ENCODE measurements around the gene SLC6A3. TPM values are rescaled to one million over a fixed set of nuclear protein-coding genes. Genes with fewer than 3 reads are reported as not detected.

The SLC6A3 gene
- total and polyA plus RNA-seq, 2 of the 13 experiments (the other 11 are each of a cell fraction or from before 2014, with no cell fraction given) = 0.01 TPM; not detected in 1

DNA sequence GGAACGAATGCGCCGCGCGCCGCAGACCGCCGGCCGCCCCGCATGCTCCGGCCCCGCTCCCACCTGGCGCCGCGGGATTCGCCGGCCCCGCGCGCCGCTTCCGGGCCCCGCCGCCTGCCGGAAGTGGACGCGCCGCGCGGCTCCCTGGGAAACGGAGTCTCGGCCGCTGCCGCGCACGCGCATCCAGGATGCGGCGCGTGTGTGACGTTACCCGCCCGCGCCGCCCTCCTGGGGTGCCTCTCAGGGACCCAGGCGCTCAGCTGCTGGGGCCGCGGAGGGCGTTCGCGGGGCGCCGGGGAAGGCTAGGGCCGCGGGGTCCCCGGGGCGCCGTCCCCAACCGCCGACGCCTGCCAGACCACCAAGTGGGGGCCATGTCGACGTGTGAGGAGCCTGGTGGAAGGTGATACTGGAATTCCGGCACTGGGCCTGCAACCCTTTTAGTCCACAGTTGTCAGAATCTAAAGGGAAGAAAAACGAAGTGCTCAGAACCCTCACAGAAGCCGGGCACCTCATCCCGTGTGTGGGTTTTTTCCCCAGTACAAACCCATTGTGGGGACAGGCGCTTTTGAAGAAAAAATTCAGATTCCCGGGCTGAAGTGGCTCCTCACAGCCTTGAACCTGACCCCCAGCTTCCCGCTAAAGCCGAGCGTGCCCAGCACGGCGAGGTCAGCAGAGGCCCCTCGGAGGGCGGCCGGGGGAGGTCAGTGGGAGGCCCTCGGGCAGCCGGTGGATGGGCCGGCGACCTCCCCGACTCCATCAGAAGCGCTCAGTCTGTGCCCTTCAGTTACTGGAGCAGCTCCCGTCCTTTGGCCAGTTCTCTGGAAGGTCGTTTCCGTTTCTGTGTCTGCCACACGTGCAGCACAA lies 100.0 kb downstream of the SLC6A3 start, which contains the start of gene CLPTM1L (continued):
- TF ChIP-seq FOSL2 (CRISPR knock-in tag; IDR thresholded peaks at IDR 0.05) (no peak), ZMAT3 (CRISPR knock-in tag; conservative IDR thresholded peaks at IDR 0.05) (no peak), KAT8 (CRISPR knock-in tag; IDR thresholded peaks at IDR 0.05) (peak; percentile 94), ZNF713 (CRISPR knock-in tag; IDR thresholded peaks at IDR 0.05) (0 out of 2 replicates have a peak, but pooled peaks have one; percentile 65), SRF (IDR thresholded peaks at IDR 0.05; ENCODE audit: low read depth, low read length) (peak; percentile 58; the same call in 1 of the 2 replicates), MAX (IDR thresholded peaks at IDR 0.05) (peak; percentile 65), NR2C2 (CRISPR knock-in tag; IDR thresholded peaks at IDR 0.05; ENCODE audit: borderline replicate concordance) (peak; percentile 84), ZNF567 (CRISPR knock-in tag; IDR thresholded peaks at IDR 0.05; ENCODE audit: borderline replicate concordance) (peak; percentile 63; the same call in 1 of the 2 replicates), ZEB1 (IDR thresholded peaks at IDR 0.05; ENCODE audit: insufficient replicate concordance, low read depth) (no peak), ZNF790 (CRISPR knock-in tag; IDR thresholded peaks at IDR 0.05; ENCODE audit: borderline replicate concordance) (peak; percentile 61; the same call in 1 of the 2 replicates), ZNF382 (CRISPR knock-in tag; IDR thresholded peaks at IDR 0.05; ENCODE audit: borderline replicate concordance) (no peak), FOXK2 (IDR thresholded peaks at IDR 0.05) (no peak), NFIC (IDR thresholded peaks at IDR 0.05; ENCODE audit: low read length) (no peak; the same call in 1 of the 2 replicates), E2F1 (CRISPR knock-in tag; IDR thresholded peaks at IDR 0.05) (peak; percentile 5; the same call in 1 of the 2 replicates), SUZ12 (IDR thresholded peaks at IDR 0.05; ENCODE audit: low read depth, low read length) (peak; percentile 52; the same call in 1 of the 2 replicates), ZFX (CRISPR knock-in tag; IDR thresholded peaks at IDR 0.05; ENCODE audit: low read depth) (peak; percentile 90)
- TF ChIP-seq, protein P1, sequence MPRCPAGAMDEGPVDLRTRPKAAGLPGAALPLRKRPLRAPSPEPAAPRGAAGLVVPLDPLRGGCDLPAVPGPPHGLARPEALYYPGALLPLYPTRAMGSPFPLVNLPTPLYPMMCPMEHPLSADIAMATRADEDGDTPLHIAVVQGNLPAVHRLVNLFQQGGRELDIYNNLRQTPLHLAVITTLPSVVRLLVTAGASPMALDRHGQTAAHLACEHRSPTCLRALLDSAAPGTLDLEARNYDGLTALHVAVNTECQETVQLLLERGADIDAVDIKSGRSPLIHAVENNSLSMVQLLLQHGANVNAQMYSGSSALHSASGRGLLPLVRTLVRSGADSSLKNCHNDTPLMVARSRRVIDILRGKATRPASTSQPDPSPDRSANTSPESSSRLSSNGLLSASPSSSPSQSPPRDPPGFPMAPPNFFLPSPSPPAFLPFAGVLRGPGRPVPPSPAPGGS (CRISPR knock-in tag; IDR thresholded peaks at IDR 0.05) = peak; percentile 59; the same call in 1 of the 2 replicates
- TF ChIP-seq, protein P2, sequence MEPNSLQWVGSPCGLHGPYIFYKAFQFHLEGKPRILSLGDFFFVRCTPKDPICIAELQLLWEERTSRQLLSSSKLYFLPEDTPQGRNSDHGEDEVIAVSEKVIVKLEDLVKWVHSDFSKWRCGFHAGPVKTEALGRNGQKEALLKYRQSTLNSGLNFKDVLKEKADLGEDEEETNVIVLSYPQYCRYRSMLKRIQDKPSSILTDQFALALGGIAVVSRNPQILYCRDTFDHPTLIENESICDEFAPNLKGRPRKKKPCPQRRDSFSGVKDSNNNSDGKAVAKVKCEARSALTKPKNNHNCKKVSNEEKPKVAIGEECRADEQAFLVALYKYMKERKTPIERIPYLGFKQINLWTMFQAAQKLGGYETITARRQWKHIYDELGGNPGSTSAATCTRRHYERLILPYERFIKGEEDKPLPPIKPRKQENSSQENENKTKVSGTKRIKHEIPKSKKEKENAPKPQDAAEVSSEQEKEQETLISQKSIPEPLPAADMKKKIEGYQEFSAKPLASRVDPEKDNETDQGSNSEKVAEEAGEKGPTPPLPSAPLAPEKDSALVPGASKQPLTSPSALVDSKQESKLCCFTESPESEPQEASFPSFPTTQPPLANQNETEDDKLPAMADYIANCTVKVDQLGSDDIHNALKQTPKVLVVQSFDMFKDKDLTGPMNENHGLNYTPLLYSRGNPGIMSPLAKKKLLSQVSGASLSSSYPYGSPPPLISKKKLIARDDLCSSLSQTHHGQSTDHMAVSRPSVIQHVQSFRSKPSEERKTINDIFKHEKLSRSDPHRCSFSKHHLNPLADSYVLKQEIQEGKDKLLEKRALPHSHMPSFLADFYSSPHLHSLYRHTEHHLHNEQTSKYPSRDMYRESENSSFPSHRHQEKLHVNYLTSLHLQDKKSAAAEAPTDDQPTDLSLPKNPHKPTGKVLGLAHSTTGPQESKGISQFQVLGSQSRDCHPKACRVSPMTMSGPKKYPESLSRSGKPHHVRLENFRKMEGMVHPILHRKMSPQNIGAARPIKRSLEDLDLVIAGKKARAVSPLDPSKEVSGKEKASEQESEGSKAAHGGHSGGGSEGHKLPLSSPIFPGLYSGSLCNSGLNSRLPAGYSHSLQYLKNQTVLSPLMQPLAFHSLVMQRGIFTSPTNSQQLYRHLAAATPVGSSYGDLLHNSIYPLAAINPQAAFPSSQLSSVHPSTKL (CRISPR knock-in tag; IDR thresholded peaks at IDR 0.05) = 0 out of 2 replicates have a peak, but pooled peaks have one; percentile 13
